Stimulated activated naive CD4-positive, alpha-beta T cell (primary cell): ENCODE data around the gene HEXD.

Source experiments
- DNase-seq, 6 experiments: peaks; one replicate each; lab custom pipeline; 2025; lab: John Stamatoyannopoulos, UW

Gene HEXD

GRCh38 chr17:82415336-82415735 is 2.8 kb upstream of the HEXD start:
- DNase-seq, result no peak

GRCh38 chr17:82415786-82416185 is 2.4 kb upstream of the HEXD start:
- DNase-seq, result no peak

DNA sequence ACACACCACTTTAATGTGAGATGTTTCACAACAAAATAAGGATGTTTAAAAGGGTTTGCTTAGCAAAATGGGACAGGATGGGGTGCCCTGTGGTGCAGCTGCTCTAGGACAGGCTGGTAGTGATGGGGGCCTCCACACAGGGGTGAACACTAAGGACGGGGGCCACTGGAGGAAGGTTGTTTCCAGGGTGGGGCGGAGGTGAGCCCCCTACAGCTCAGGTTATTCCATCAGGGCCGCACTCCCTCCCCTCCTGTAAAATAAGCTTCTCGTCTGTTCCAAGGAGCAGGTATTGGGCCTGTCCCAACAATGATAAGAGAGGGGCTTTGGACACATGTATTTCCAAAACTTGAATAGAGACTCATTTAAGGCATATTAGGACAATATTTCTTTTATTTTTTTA is 1.9 kb upstream of the HEXD start:
- no peak for DNase-seq

DNA sequence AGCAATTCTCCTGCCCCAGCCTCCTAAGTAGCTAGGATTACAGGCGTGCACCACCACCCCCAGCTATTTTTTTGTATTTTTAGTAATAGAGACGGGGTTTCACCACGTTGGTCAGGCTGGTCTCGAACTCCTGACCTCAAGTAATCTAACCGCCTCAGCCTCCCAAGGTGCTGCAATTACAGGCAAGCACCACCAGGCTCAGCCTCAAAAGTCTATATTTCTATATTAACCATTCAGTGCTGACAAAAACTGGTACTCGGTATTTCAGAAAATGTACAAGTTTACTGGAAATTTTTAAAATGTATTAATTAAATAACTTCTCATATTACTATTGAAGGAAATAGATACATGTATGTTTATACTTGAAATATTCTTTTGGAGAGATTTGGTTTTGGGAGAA is 1.4 kb upstream of the HEXD start:
- no peak for DNase-seq

DNA sequence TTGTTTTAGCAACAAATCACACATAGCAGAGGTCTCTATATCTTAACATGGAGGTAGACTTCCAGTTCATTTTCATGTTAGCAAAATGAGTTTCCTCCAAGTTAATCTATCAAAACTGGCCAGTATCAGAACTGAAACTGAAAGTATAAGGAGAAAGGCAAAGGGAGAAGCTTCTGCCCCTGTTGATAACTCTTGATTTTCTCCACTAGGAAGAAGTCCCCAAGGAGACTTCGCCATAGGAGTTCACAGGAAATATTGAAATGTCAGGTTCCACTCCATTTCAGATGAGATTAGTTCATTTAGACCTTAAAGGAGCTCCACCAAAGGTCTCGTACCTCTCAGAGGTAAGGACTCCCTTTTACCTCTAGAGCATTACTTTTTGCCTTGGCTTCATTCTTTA is 1.4 kb downstream of the HEXD start:
- no peak for DNase-seq

- peak in 5 of 6 experiments; percentile 13 to 41 (median 37) for DNase-seq
Observed at GRCh38 chr17:82424001-82424862, 6.1 kb downstream of the HEXD start.

GRCh38 chr17:82424863-82425159 is 6.7 kb downstream of the HEXD start:
- no peak for DNase-seq

DNA sequence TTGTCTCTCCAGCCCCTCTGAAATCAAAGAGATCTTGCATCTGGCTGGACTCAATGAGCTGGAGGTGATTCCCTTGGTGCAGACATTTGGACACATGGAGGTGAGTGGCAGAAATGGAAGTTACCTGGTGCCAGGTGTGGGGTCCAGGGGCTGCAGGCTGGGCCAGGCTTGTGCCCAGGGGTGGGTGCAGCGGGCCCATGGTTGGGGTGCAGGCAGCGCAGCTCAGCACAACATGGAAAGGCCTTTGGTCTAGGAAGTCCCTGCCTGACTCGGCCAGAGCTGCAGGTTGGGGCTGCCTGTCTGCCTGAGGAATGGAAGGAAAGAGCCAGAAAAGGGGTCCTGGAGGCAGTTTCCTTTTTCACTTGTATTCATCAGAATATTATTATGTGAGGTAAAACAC is 10.4 kb downstream of the HEXD start:
- DNase-seq, result no peak

GRCh38 chr17:82429824-82430223 is 11.7 kb downstream of the HEXD start:
- DNase-seq, result no peak

DNA sequence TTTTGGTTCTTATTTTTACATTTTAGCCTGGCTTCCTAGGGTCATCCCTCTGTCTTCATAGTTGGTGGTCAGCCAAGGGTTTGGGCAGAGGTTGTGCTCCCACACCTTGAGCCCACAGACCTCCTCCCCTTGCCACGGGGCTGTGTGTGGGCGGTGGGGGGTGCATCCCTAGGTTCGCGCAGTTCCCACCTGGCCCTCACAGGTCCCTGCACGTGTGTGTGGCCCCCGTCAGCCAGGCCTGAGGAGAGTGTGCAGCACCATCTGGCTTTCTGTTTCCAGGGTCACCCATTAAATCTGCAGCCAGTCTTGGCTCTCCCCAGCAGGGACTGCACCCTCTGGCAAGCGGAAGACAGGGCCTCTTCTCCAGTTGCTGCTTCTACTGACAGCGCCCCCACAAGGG is 13.9 kb downstream of the HEXD start:
- DNase-seq, result no peak

GRCh38 chr17:82433560-82434215 is 15.5 kb downstream of the HEXD start:
- no peak for DNase-seq

GRCh38 chr17:82434216-82434565 is 16.0 kb downstream of the HEXD start:
- DNase-seq, result peak in 2 of 6 experiments; percentile 8 to 13

DNA sequence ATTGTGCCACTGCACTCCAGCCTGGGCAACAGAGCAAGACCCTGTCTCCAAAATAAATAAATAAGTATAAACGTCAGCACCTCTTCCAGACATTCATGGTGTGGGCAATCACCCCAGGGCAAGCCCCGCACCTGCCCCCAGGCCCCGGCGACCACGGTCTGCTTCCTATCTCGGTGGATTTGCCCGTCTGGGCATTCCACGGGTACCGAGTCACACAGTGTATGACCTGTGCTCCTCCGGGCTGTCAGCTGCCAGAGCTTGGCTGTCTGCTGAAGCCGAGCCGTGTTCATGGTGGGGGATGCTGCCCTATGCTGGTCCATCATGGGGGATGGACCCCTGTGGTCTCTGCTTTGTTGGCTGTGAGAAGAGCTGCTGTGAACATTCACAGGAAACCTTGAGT is 17.0 kb downstream of the HEXD start:
- DNase-seq, result no peak

DNA sequence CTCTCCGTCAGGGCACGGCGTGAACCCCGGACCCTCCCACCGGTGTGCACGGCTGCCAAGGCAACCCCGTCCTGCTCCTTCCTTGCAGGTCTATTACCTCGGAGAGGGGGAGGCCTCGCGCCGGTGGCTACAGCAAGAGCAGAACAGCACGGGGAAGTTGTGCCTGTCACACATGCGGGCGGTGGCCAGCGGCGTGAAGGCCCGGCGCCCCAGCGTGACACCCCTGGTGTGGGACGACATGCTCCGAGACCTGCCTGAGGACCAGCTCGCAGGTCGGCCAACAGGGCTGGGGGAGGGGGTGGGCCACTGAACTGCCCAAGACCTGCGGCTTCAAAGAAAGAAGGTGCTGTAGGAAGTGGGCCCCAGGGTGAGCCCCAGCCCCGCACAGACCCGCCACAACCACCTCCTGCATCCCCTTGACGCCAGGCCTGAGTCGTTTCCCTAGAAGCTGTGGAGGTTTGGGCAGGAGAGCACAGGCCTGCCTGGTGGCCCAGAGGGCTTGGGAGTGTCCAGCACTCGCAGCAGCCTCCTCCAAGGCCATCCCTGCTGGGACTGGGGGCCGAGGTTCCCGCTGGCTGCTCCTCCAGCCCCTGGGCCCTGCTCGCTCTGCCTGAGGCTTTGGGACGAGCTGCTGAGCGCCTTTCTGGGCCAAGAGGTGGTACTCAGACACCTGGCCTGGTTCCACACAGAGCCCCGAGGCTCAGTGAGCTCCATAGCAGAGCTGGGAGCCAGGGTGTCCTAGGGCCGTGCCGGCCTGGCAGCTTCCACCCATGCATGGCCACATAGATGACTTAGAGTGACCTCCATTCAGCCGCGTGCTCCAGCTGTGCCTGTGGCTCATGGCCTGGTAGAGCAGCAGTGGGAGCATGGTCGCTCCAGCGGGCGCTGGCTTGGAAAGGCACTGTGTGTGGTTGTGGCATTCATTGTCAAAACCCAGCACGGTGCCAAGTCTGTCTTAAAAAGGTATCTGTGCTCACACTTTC is 17.7 kb downstream of the HEXD start:
- no peak for DNase-seq

- no peak for DNase-seq
Observed at GRCh38 chr17:82436601-82437324, 18.6 kb downstream of the HEXD start.

DNA sequence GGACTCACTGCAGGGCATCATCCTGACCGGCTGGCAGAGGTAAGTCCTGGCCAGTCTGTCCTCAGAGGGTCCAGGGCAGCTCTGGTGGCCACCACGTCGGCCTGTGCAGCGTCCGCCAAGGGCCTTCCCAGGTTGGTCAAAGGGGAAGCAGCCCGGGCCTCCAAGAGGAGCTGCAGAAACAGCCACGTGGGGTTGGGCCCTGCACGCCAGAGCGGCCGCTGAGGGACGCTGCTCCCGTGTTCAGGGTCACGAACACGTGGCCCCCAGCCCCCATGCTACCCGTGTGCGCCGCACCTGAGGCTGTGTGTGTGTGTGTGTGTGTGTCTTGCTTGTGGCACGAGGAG is 19.1 kb downstream of the HEXD start:
- no peak for DNase-seq

DNA sequence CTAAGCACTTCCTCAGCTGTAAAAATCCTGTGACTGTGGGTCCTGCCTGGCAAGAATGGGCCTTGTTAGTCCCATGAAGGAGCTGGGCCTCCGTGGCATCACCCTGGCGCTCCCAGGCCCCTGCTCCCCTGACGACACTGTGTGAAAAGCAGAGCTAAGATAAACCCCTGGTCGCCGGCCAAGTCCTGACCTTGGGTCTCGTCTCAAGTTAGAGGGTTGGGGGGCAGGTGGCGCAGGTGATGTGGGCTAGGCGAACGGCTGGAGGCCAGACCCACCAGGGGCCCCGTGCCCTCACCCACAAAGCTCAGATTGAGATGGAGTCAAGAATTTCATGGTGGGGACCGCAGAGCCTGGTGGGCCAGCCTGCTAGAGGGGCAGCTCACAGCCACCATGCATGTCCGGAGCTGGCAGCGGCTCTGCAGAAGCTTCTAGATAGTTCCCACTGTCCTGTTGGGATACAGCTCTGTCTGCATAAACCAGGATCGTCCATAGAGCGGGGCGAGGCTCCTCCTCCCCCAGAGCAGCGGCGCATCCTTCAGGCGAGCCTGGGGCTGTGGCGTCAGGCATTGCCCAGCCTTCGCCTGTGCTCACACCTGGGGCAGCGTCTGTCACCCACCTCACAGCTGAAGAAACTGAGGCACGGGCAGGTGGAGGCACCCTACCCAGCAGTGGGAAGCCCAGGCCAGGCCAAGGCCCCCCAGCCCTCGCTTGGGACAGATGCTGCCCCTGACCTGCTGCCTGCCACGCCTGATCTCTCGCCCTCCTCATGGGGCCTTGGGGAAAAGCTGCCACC is 20.4 kb downstream of the HEXD start:
- no peak for DNase-seq

DNA sequence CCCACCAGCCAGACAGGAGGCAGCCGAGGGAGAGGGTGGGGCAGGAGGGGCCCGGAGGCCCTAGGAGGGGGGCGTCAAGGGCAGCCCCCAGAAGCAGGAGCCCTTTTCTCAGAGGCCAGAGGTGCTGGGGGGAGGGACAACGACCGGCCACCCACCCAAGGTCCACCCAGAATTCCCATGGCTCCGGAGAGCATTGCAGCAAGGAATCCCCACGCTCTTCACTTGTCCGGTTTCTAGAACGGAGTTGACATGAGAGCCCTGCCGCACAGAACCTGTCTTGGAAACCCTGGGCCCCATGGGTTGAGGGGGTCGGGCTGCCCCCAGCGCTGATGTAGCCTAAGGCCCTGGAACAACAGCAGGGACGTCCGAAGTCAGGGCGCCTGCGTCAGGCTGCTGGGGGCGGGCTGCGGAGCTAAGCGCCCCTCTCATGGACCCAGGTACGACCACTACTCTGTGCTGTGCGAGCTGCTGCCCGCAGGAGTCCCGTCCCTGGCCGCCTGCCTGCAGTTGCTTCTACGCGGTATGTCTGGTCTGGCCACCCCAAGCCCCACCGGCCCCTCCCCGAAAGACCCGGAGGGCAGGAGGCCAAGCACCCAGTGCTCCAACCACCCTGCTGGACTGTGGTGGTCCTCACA is 21.2 kb downstream of the HEXD start:
- no peak for DNase-seq

DNA sequence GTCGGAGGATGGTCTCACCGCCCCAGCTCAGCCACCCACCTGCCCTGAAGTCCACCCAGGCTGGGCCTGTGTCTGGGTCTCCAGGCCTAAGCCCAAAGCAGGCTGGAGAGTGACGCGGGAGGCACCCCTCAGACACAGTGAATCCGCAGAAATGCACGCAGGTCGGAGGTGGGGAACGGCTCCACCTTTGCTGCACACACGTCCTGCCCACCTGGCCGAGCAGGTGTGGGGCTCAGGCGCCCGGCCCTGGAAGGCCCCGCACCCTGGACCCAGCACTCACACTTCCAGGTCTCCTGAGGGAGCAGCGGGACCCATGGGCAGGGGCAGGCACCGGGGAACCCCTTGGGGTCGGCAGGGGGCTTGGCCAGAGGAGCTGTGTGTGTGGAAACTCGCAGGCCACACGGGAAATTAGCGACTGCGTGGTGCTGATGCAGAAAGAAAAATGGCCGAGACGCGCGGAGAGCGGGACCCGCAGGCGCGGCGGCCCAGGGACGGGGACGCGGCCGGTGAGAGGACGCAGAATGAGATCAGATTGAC is 21.8 kb downstream of the HEXD start:
- DNase-seq, result no peak

- no peak for DNase-seq
Observed at GRCh38 chr17:82440469-82440981, 22.4 kb downstream of the HEXD start.
